Measurements from ENCODE around the gene TACC3. TPM values are rescaled to one million over a fixed set of nuclear protein-coding genes. Genes with fewer than 3 reads are reported as not detected.

TACC3 gene
- polyA plus RNA-seq, 1 of the 3 experiments (the other 2 are of a cell fraction), result 49.5 TPM

GRCh38 chr4:1715002-1715758 is 6.1 kb upstream of the TACC3 start:
- ChIA-PET CTCF (no interaction called here), POLR2A (no interaction called here)
- 89% methylated on average over 9 of the region's 16 CpGs for WGBS (ENCODE audit: low lambda C conversion rate)
- H3K27ac ChIP-seq (ENCODE audit: low read depth in 2 of 2, low read length in 1 of 2), result peak overlapping the region in 1 of 2 experiments; percentile 12; a peak in 1 of 4 replicates
- peaks cover 9% of the 10 kb centered on the region for H4K20me1 ChIP-seq (ENCODE audit: insufficient read depth)
- peaks cover 86% of the 10 kb centered on the region for H3K79me2 ChIP-seq (ENCODE audit: insufficient read depth)
- H3K27me3 ChIP-seq (ENCODE audit: insufficient read depth), result no peaks in the 10 kb centered on the region
- no peaks in the 10 kb centered on the region for H3K9me3 ChIP-seq
- DNase-seq, result no peak
- H3K4me1 ChIP-seq (ENCODE audit: control insufficient read depth in 1 of 2, insufficient read depth in 2 of 2, low read depth in 1 of 2, low read length in 1 of 2), result peaks cover 11 to 40% of the 10 kb centered on the region in 2 experiments; a peak in 2 of 4 replicates
- no peak overlapping the region for H3K4me2 ChIP-seq
- H3K9me2 ChIP-seq, result no peaks in the 10 kb centered on the region
- no peak overlapping the region for H3K4me3 ChIP-seq (ENCODE audit: low read depth in 2 of 2, low read length in 1 of 2)
- H3K36me3 ChIP-seq (replicated peaks in 1 of 2; ENCODE audit: control insufficient read depth in 1 of 2, insufficient read depth in 2 of 2, low read length in 1 of 2), result peaks cover 12 to 32% of the 10 kb centered on the region in 2 experiments
- no peak overlapping the region for H3K9ac ChIP-seq
- H2AFZ ChIP-seq (ENCODE audit: low read depth), result no peak overlapping the region
- TF ChIP-seq USF2 (IDR thresholded peaks at IDR 0.05; ENCODE audit: borderline replicate concordance, low read depth, low read length) (no peak), EP300 (IDR thresholded peaks at IDR 0.05; ENCODE audit: borderline replicate concordance in 1 of 2, low read depth in 1 of 2, low read length in 1 of 2) (no peak), TAF1 (IDR thresholded peaks at IDR 0.05; ENCODE audit: borderline replicate concordance, low read depth, low read length) (no peak), MXI1 (IDR thresholded peaks at IDR 0.05; ENCODE audit: low read depth, low read length) (no peak), FOSL2 (IDR thresholded peaks at IDR 0.05; ENCODE audit: borderline replicate concordance, low read depth) (no peak), RFX5 (IDR thresholded peaks at IDR 0.05; ENCODE audit: low read length) (no peak), POLR2AphosphoS5 (IDR thresholded peaks at IDR 0.05; ENCODE audit: low read depth, low read length) (0 out of 2 replicates have a peak, but pooled peaks have one; percentile 9), IRF3 (IDR thresholded peaks at IDR 0.05; ENCODE audit: low read depth, low read length) (no peak), REST (IDR thresholded peaks at IDR 0.05; ENCODE audit: low read depth, low read length) (no peak)
- H3F3A ChIP-seq (replicated peaks; ENCODE audit: insufficient read depth), result peaks cover 24% of the 10 kb centered on the region

Data from SK-N-SH (cell line).